ENCODE results near the gene ZNF398. TPM values are rescaled to one million over a fixed set of nuclear protein-coding genes. Genes with fewer than 3 reads are reported as not detected.

ZNF398 gene
- total RNA-seq, 1 experiment from 2014 or later = 62.1 TPM

DNA sequence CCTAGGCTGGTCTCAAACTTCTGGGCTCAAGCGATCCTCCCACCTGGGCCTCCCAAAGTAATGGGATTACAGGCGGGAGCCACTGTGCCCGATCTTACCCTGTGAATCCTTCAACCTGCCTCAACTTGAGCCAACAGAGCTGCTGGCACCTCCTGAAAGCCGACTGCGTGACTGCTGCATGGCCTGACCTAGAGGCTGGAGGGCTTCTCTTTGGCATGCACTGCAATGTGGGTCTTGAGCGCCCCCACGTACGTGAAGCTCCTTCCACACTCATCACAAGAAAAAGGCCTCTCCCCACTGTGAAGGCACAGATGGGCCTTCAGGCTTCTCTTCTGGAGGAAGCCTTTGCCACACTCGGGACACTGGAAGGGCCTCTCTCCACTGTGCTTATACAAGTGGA, 43.8 kb upstream of the ZNF398 start:
- Histone ChIP-seq H3K18ac (ENCODE audit: insufficient read length, low read depth, low read length) (no peak overlapping the region), H3K79me1 (ENCODE audit: insufficient read depth, low read depth, low read length, poor library complexity, severe bottlenecking) (no peaks in the 10 kb centered on the region), H3K14ac (ENCODE audit: insufficient read depth, low read length) (no peak overlapping the region), H4K5ac (ENCODE audit: insufficient read length, low read depth, low read length) (no peak overlapping the region), H3K23ac (ENCODE audit: insufficient read length, low read depth, low read length) (no peak overlapping the region), H2BK15ac (ENCODE audit: low read depth, low read length) (no peak overlapping the region), H2BK12ac (ENCODE audit: insufficient read length, low read depth, low read length) (no peak overlapping the region), H2BK120ac (ENCODE audit: low read depth, low read length, poor library complexity, severe bottlenecking) (no peak overlapping the region), H3K9ac (ENCODE audit: extremely low read depth, insufficient read length, low read length) (no peak overlapping the region), H4K91ac (ENCODE audit: insufficient read length, low read depth, low read length) (no peak overlapping the region), H3K9me3 (ENCODE audit: control insufficient read depth, low read depth, low read length) (no peaks in the 10 kb centered on the region), H2BK20ac (ENCODE audit: low read depth, low read length, poor library complexity, severe bottlenecking) (no peak overlapping the region), H3K23me2 (ENCODE audit: insufficient read length, low read depth, low read length, poor library complexity, severe bottlenecking) (no peaks in the 10 kb centered on the region), H2BK5ac (ENCODE audit: insufficient read length, low read length) (no peak overlapping the region), H3K56ac (ENCODE audit: insufficient read length, low read depth, low read length) (no peak overlapping the region), H3K4ac (ENCODE audit: low read depth, low read length) (no peak overlapping the region), H3K4me2 (ENCODE audit: insufficient read depth, insufficient read length, low read length) (no peak overlapping the region), H3T11ph (ENCODE audit: low read length) (no peak overlapping the region), H3K4me1 (ENCODE audit: insufficient read depth, low read length) (no peaks in the 10 kb centered on the region), H3K27ac (ENCODE audit: insufficient read length, low read depth, low read length) (no peak overlapping the region), H3K27me3 (ENCODE audit: insufficient read depth, low read length) (no peaks in the 10 kb centered on the region), H2AK5ac (ENCODE audit: insufficient read length, low read length) (no peak overlapping the region), H2AFZ (ENCODE audit: low read length) (no peak overlapping the region), H4K8ac (replicated peaks; ENCODE audit: insufficient read length, low read depth, low read length) (no peak overlapping the region), H4K20me1 (ENCODE audit: control insufficient read depth, insufficient read depth, insufficient read length) (no peaks in the 10 kb centered on the region), H3K79me2 (ENCODE audit: insufficient read depth, low read length) (no peaks in the 10 kb centered on the region)
- no peak overlapping the region; a peak in 1 of 7 replicates for H3K27ac Mint-ChIP-seq
- H3K9me3 Mint-ChIP-seq = no peaks in the 10 kb centered on the region
- no CpG with 5 or more reads among the region's 9 CpGs for WGBS (ENCODE audit: extremely low coverage, insufficient read length, low lambda C conversion rate)
- H3K27me3 Mint-ChIP-seq (ENCODE audit: low read depth) = no peaks in the 10 kb centered on the region
- H3K4me3 Mint-ChIP-seq = no peak overlapping the region
- peak; percentile 36 for DNase-seq
- H3K4me1 Mint-ChIP-seq = peaks cover 0 to 2% of the 10 kb centered on the region in 2 experiments; a peak in 1 of 4 replicates
- H3K36me3 Mint-ChIP-seq (ENCODE audit: insufficient read depth in 1 of 3, low read depth in 3 of 3) = peaks cover 8 to 12% (median 11%) of the 10 kb centered on the region in 3 experiments; a peak in 6 of 7 replicates
- TF ChIP-seq, protein P1, sequence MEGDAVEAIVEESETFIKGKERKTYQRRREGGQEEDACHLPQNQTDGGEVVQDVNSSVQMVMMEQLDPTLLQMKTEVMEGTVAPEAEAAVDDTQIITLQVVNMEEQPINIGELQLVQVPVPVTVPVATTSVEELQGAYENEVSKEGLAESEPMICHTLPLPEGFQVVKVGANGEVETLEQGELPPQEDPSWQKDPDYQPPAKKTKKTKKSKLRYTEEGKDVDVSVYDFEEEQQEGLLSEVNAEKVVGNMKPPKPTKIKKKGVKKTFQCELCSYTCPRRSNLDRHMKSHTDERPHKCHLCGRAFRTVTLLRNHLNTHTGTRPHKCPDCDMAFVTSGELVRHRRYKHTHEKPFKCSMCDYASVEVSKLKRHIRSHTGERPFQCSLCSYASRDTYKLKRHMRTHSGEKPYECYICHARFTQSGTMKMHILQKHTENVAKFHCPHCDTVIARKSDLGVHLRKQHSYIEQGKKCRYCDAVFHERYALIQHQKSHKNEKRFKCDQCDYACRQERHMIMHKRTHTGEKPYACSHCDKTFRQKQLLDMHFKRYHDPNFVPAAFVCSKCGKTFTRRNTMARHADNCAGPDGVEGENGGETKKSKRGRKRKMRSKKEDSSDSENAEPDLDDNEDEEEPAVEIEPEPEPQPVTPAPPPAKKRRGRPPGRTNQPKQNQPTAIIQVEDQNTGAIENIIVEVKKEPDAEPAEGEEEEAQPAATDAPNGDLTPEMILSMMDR (conservative IDR thresholded peaks at IDR 0.05) = peak; percentile 17; the same call in 1 of the 3 replicates

Measured in H9 (cell line).